Measurements from ENCODE around the gene POLK.
"Not testable (repeated sequence)": the region's sequence is repeated elsewhere in the genome, so short reads cannot be mapped to it uniquely, and the experiment has no call there.

The POLK gene

GRCh38 chr5:75574791-75575190 is 63.1 kb downstream of the POLK start:
- H3K27ac ChIP-seq (ENCODE audit: low read length), result no peak overlapping the region
- H3K4me2 ChIP-seq (ENCODE audit: low read depth, low read length), result no peak overlapping the region
- DNase-seq, result no peak
- TF ChIP-seq EZH2phosphoT487 (IDR thresholded peaks at IDR 0.05; ENCODE audit: low read length) (no peak), EZH2 (optimal IDR thresholded peaks at IDR 0.05; ENCODE audit: low read depth, low read length) (no peak)
- TF ChIP-seq, protein P1, sequence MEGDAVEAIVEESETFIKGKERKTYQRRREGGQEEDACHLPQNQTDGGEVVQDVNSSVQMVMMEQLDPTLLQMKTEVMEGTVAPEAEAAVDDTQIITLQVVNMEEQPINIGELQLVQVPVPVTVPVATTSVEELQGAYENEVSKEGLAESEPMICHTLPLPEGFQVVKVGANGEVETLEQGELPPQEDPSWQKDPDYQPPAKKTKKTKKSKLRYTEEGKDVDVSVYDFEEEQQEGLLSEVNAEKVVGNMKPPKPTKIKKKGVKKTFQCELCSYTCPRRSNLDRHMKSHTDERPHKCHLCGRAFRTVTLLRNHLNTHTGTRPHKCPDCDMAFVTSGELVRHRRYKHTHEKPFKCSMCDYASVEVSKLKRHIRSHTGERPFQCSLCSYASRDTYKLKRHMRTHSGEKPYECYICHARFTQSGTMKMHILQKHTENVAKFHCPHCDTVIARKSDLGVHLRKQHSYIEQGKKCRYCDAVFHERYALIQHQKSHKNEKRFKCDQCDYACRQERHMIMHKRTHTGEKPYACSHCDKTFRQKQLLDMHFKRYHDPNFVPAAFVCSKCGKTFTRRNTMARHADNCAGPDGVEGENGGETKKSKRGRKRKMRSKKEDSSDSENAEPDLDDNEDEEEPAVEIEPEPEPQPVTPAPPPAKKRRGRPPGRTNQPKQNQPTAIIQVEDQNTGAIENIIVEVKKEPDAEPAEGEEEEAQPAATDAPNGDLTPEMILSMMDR (IDR thresholded peaks at IDR 0.05; ENCODE audit: low read length), result no peak
- no peaks in the 10 kb centered on the region; the same call in 1 of the 2 replicates for H3K36me3 ChIP-seq (replicated peaks; ENCODE audit: insufficient read depth, low read length)
- H2AFZ ChIP-seq (ENCODE audit: low read length), result no peak overlapping the region
- H4K20me1 ChIP-seq (ENCODE audit: insufficient read depth, low read length), result no peaks in the 10 kb centered on the region
- no peaks in the 10 kb centered on the region for H3K9me2 ChIP-seq (replicated peaks; ENCODE audit: insufficient read depth, low read length)
- H3K27me3 ChIP-seq (replicated peaks; ENCODE audit: insufficient read depth, low read length), result no peaks in the 10 kb centered on the region
- no peaks in the 10 kb centered on the region for H3K79me2 ChIP-seq (ENCODE audit: low read length)
- no peak overlapping the region for H3K4me3 ChIP-seq (ENCODE audit: low read length)
- no peaks in the 10 kb centered on the region for H3F3A ChIP-seq (ENCODE audit: insufficient read depth, low read length)
- peaks cover 10% of the 10 kb centered on the region for H3K4me1 ChIP-seq (ENCODE audit: low read length)
- H3K9me3 ChIP-seq (replicated peaks; ENCODE audit: insufficient read depth, low read length), result no peaks in the 10 kb centered on the region
- H3K9ac ChIP-seq (ENCODE audit: low read length), result no peak overlapping the region

GRCh38 chr5:75578280-75578679 is 66.6 kb downstream of the POLK start:
- H3K36me3 ChIP-seq (replicated peaks; ENCODE audit: insufficient read depth, low read length), result not testable (repeated sequence)

GRCh38 chr5:75584641-75585040 is 73.0 kb downstream of the POLK start:
- Histone ChIP-seq H4K20me1 (ENCODE audit: insufficient read depth, low read length) (no peaks in the 10 kb centered on the region), H3K9me2 (replicated peaks; ENCODE audit: insufficient read depth, low read length) (no peaks in the 10 kb centered on the region), H3F3A (ENCODE audit: insufficient read depth, low read length) (no peaks in the 10 kb centered on the region), H3K9me3 (replicated peaks; ENCODE audit: insufficient read depth, low read length) (no peaks in the 10 kb centered on the region), H3K9ac (ENCODE audit: low read length) (no peak overlapping the region), H3K79me2 (ENCODE audit: low read length) (no peaks in the 10 kb centered on the region), H3K27ac (ENCODE audit: low read length) (no peak overlapping the region), H2AFZ (ENCODE audit: low read length) (no peak overlapping the region), H3K27me3 (replicated peaks; ENCODE audit: insufficient read depth, low read length) (no peaks in the 10 kb centered on the region), H3K4me1 (ENCODE audit: low read length) (no peaks in the 10 kb centered on the region), H3K4me3 (ENCODE audit: low read length) (no peak overlapping the region), H3K36me3 (replicated peaks; ENCODE audit: insufficient read depth, low read length) (no peaks in the 10 kb centered on the region), H3K4me2 (ENCODE audit: low read depth, low read length) (no peak overlapping the region)
- DNase-seq, result no peak
- TF ChIP-seq, protein P1 (IDR thresholded peaks at IDR 0.05; ENCODE audit: low read length), result no peak
- no peak for TF ChIP-seq EZH2 (optimal IDR thresholded peaks at IDR 0.05; ENCODE audit: low read depth, low read length)
- no peak for TF ChIP-seq EZH2phosphoT487 (IDR thresholded peaks at IDR 0.05; ENCODE audit: low read length)

More at GRCh38 chr5:75578280-75578679, 66.6 kb downstream of the POLK start:
- H3F3A ChIP-seq (ENCODE audit: insufficient read depth, low read length); H3K27me3 ChIP-seq (replicated peaks; ENCODE audit: insufficient read depth, low read length); DNase-seq; H4K20me1 ChIP-seq (ENCODE audit: insufficient read depth, low read length); H3K9me2 ChIP-seq (replicated peaks; ENCODE audit: insufficient read depth, low read length); H3K9ac ChIP-seq (ENCODE audit: low read length); H3K9me3 ChIP-seq (replicated peaks; ENCODE audit: insufficient read depth, low read length); H3K4me3 ChIP-seq (ENCODE audit: low read length); H3K4me1 ChIP-seq (ENCODE audit: low read length); H3K79me2 ChIP-seq (ENCODE audit: low read length); H2AFZ ChIP-seq (ENCODE audit: low read length); H3K27ac ChIP-seq (ENCODE audit: low read length); H3K4me2 ChIP-seq (ENCODE audit: low read depth, low read length): not testable (repeated sequence)

- Histone ChIP-seq H3K27ac (ENCODE audit: low read length) (no peak overlapping the region), H4K20me1 (ENCODE audit: insufficient read depth, low read length) (no peaks in the 10 kb centered on the region), H3K9me3 (replicated peaks; ENCODE audit: insufficient read depth, low read length) (no peaks in the 10 kb centered on the region), H3K9me2 (replicated peaks; ENCODE audit: insufficient read depth, low read length) (no peaks in the 10 kb centered on the region), H3K4me2 (ENCODE audit: low read depth, low read length) (no peak overlapping the region), H3K36me3 (replicated peaks; ENCODE audit: insufficient read depth, low read length) (no peaks in the 10 kb centered on the region), H3K9ac (ENCODE audit: low read length) (no peak overlapping the region), H3K79me2 (ENCODE audit: low read length) (no peaks in the 10 kb centered on the region), H3K4me3 (ENCODE audit: low read length) (no peak overlapping the region), H3K27me3 (replicated peaks; ENCODE audit: insufficient read depth, low read length) (no peaks in the 10 kb centered on the region), H3F3A (ENCODE audit: insufficient read depth, low read length) (no peaks in the 10 kb centered on the region), H3K4me1 (ENCODE audit: low read length) (no peaks in the 10 kb centered on the region), H2AFZ (ENCODE audit: low read length) (no peak overlapping the region)
- no peak for TF ChIP-seq EZH2phosphoT487 (IDR thresholded peaks at IDR 0.05; ENCODE audit: low read length)
- TF ChIP-seq, protein P1 (IDR thresholded peaks at IDR 0.05; ENCODE audit: low read length), result no peak
- DNase-seq, result no peak
Measured at GRCh38 chr5:75588666-75589065, 77.0 kb downstream of the POLK start.
